ENCODE data around the gene PLXNA3. TPM values are rescaled to one million over a fixed set of nuclear protein-coding genes. Genes with fewer than 3 reads are reported as not detected.

The PLXNA3 gene
- total RNA-seq, 1 experiment from 2014 or later, result 36.3 TPM

GRCh38 chrX:154434394-154435168 lies 23.5 kb upstream of the PLXNA3 start:
- Histone ChIP-seq H3K4me2 (ENCODE audit: insufficient read depth, insufficient read length, low read length) (no peak overlapping the region), H3K4me1 (ENCODE audit: insufficient read depth, low read length) (no peaks in the 10 kb centered on the region), H4K20me1 (ENCODE audit: control insufficient read depth, insufficient read depth, insufficient read length) (no peaks in the 10 kb centered on the region), H2BK120ac (ENCODE audit: low read depth, low read length, poor library complexity, severe bottlenecking) (no peak overlapping the region), H2BK12ac (ENCODE audit: insufficient read length, low read depth, low read length) (no peak overlapping the region), H2BK5ac (ENCODE audit: insufficient read length, low read length) (no peak overlapping the region), H4K8ac (replicated peaks; ENCODE audit: insufficient read length, low read depth, low read length) (no peak overlapping the region), H4K5ac (ENCODE audit: insufficient read length, low read depth, low read length) (no peak overlapping the region), H3K4ac (ENCODE audit: low read depth, low read length) (no peak overlapping the region), H3K27ac (ENCODE audit: insufficient read length, low read depth, low read length) (no peak overlapping the region), H2BK15ac (ENCODE audit: low read depth, low read length) (no peak overlapping the region), H3K23me2 (ENCODE audit: insufficient read length, low read depth, low read length, poor library complexity, severe bottlenecking) (peaks cover 7% of the 10 kb centered on the region), H4K91ac (ENCODE audit: insufficient read length, low read depth, low read length) (no peak overlapping the region), H3K56ac (ENCODE audit: insufficient read length, low read depth, low read length) (no peak overlapping the region), H3K79me1 (ENCODE audit: insufficient read depth, low read depth, low read length, poor library complexity, severe bottlenecking) (no peaks in the 10 kb centered on the region), H3K14ac (ENCODE audit: insufficient read depth, low read length) (no peak overlapping the region), H3K9ac (ENCODE audit: extremely low read depth, insufficient read length, low read length) (no peak overlapping the region), H3K27me3 (ENCODE audit: insufficient read depth, low read length) (no peaks in the 10 kb centered on the region), H3T11ph (ENCODE audit: low read length) (no peak overlapping the region), H3K79me2 (ENCODE audit: insufficient read depth, low read length) (peaks cover 2% of the 10 kb centered on the region; the same call in 1 of the 2 replicates), H3K9me3 (ENCODE audit: control insufficient read depth, low read depth, low read length) (peaks cover 32% of the 10 kb centered on the region), H2BK20ac (ENCODE audit: low read depth, low read length, poor library complexity, severe bottlenecking) (no peak overlapping the region), H2AFZ (ENCODE audit: low read length) (no peak overlapping the region), H2AK5ac (ENCODE audit: insufficient read length, low read length) (no peak overlapping the region), H3K18ac (ENCODE audit: insufficient read length, low read depth, low read length) (no peak overlapping the region), H3K23ac (ENCODE audit: insufficient read length, low read depth, low read length) (no peak overlapping the region)
- Mint-ChIP-seq H3K4me3 (no peak overlapping the region), H3K9me3 (peaks cover 70 to 86% of the 10 kb centered on the region in 2 experiments), H3K4me1 (peaks cover 8 to 19% of the 10 kb centered on the region in 2 experiments), H3K27me3 (ENCODE audit: low read depth) (no peaks in the 10 kb centered on the region), H3K36me3 (ENCODE audit: insufficient read depth in 1 of 3, low read depth in 3 of 3) (peaks cover 21 to 56% (median 52%) of the 10 kb centered on the region in 3 experiments), H3K27ac (no peak overlapping the region)
- no peak for DNase-seq
- no peak for TF ChIP-seq CTCF (conservative IDR thresholded peaks at IDR 0.05)
- WGBS (ENCODE audit: extremely low coverage, insufficient read length, low lambda C conversion rate), result no CpG with 5 or more reads among the region's 7 CpGs
